ENCODE measurements around the gene GNB5.

The GNB5 gene

GRCh38 chr15:52204657-52205056 lies 13.5 kb upstream of the GNB5 start:
- H3K9ac ChIP-seq (ENCODE audit: low read length) = no peak overlapping the region
- no peaks in the 10 kb centered on the region for H3K9me3 ChIP-seq (ENCODE audit: control insufficient read depth, low read length)
- H4K8ac ChIP-seq (ENCODE audit: low read length) = no peak overlapping the region
- H2BK15ac ChIP-seq (ENCODE audit: low read depth, poor library complexity, severe bottlenecking) = no peak overlapping the region
- no peak overlapping the region for H2AFZ ChIP-seq (ENCODE audit: low read depth, low read length)
- H3K27me3 ChIP-seq (ENCODE audit: control insufficient read depth in 1 of 2, insufficient read depth in 1 of 2, low read length in 2 of 2) = no peaks in the 10 kb centered on the region
- no peak overlapping the region for H3K4me3 ChIP-seq (ENCODE audit: insufficient read depth in 1 of 2, low read depth in 1 of 2, low read length in 2 of 2)
- no peak overlapping the region for H3K4ac ChIP-seq (ENCODE audit: low read depth in 1 of 2, low read length in 2 of 2)
- no peak overlapping the region for H3K4me2 ChIP-seq (ENCODE audit: low read length, poor library complexity, severe bottlenecking)
- H3K79me1 ChIP-seq (replicated peaks; ENCODE audit: low read length, poor library complexity, severe bottlenecking) = no peaks in the 10 kb centered on the region
- 96% methylated on average over 20 of the region's 20 CpGs for WGBS
- no peak overlapping the region for H2BK12ac ChIP-seq (ENCODE audit: low read length in 2 of 2)
- H3K18ac ChIP-seq (ENCODE audit: low read depth in 1 of 2, low read length in 2 of 2) = no peak overlapping the region
- H3K27ac ChIP-seq (ENCODE audit: low read length, poor library complexity, severe bottlenecking) = no peak overlapping the region
- no peak overlapping the region for H3K14ac ChIP-seq (ENCODE audit: low read length in 2 of 2)
- no peak overlapping the region for H2BK5ac ChIP-seq (ENCODE audit: low read depth, low read length, poor library complexity, severe bottlenecking)
- H2BK120ac ChIP-seq (ENCODE audit: low read depth, low read length) = no peak overlapping the region
- H3K23ac ChIP-seq (ENCODE audit: low read length in 2 of 2) = no peak overlapping the region
- H3K4me1 ChIP-seq (ENCODE audit: control insufficient read depth, insufficient read depth, low read depth, low read length) = no peaks in the 10 kb centered on the region
- DNase-seq = no peak
- H3K36me3 ChIP-seq (ENCODE audit: control insufficient read depth in 1 of 2, insufficient read depth in 2 of 2, low read depth in 1 of 2, low read length in 2 of 2) = peaks cover 0 to 7% of the 10 kb centered on the region in 2 experiments
- H2AK5ac ChIP-seq (ENCODE audit: low read length, severe bottlenecking) = no peak overlapping the region
- no peak overlapping the region for H4K91ac ChIP-seq (ENCODE audit: low read length)

- Histone ChIP-seq H3K36me3 (ENCODE audit: control insufficient read depth in 1 of 2, insufficient read depth in 2 of 2, low read depth in 1 of 2, low read length in 2 of 2) (peaks cover 0 to 7% of the 10 kb centered on the region in 2 experiments), H3K23ac (ENCODE audit: low read length in 2 of 2) (no peak overlapping the region), H3K9ac (ENCODE audit: low read length) (no peak overlapping the region), H3K4me3 (ENCODE audit: insufficient read depth in 1 of 2, low read depth in 1 of 2, low read length in 2 of 2) (no peak overlapping the region), H3K4me2 (ENCODE audit: low read length, poor library complexity, severe bottlenecking) (no peak overlapping the region), H4K8ac (ENCODE audit: low read length) (no peak overlapping the region), H4K91ac (ENCODE audit: low read length) (no peak overlapping the region), H2BK12ac (ENCODE audit: low read length in 2 of 2) (no peak overlapping the region), H3K27ac (ENCODE audit: low read length, poor library complexity, severe bottlenecking) (no peak overlapping the region), H3K27me3 (ENCODE audit: control insufficient read depth in 1 of 2, insufficient read depth in 1 of 2, low read length in 2 of 2) (no peaks in the 10 kb centered on the region), H2BK5ac (ENCODE audit: low read depth, low read length, poor library complexity, severe bottlenecking) (no peak overlapping the region), H2BK120ac (ENCODE audit: low read depth, low read length) (no peak overlapping the region), H2AFZ (ENCODE audit: low read depth, low read length) (no peak overlapping the region), H3K79me1 (replicated peaks; ENCODE audit: low read length, poor library complexity, severe bottlenecking) (no peaks in the 10 kb centered on the region), H2AK5ac (ENCODE audit: low read length, severe bottlenecking) (no peak overlapping the region), H3K9me3 (ENCODE audit: control insufficient read depth, low read length) (no peaks in the 10 kb centered on the region), H3K4me1 (ENCODE audit: control insufficient read depth, insufficient read depth, low read depth, low read length) (no peaks in the 10 kb centered on the region), H3K14ac (ENCODE audit: low read length in 2 of 2) (no peak overlapping the region), H3K4ac (ENCODE audit: low read depth in 1 of 2, low read length in 2 of 2) (no peak overlapping the region), H3K18ac (ENCODE audit: low read depth in 1 of 2, low read length in 2 of 2) (no peak overlapping the region), H2BK15ac (ENCODE audit: low read depth, poor library complexity, severe bottlenecking) (no peak overlapping the region)
- no CpG with 5 or more reads among the region's 1 CpG for whole genome bisulfite sequencing
- no peak for DNase-seq
Observed at GRCh38 chr15:52200831-52201365, 9.7 kb upstream of the GNB5 start.

GRCh38 chr15:52199271-52199670 lies 8.1 kb upstream of the GNB5 start:
- no peak for DNase-seq
- 96% methylated on average over 2 of the region's 2 CpGs for WGBS

GRCh38 chr15:52196891-52197290 lies 5.7 kb upstream of the GNB5 start:
- Histone ChIP-seq H3K27me3 (ENCODE audit: control insufficient read depth in 1 of 2, insufficient read depth in 1 of 2, low read length in 2 of 2) (no peaks in the 10 kb centered on the region), H3K9ac (ENCODE audit: low read length) (no peak overlapping the region), H3K4ac (ENCODE audit: low read depth in 1 of 2, low read length in 2 of 2) (no peak overlapping the region), H3K9me3 (ENCODE audit: control insufficient read depth, low read length) (no peaks in the 10 kb centered on the region), H2AK5ac (ENCODE audit: low read length, severe bottlenecking) (no peak overlapping the region), H3K27ac (ENCODE audit: low read length, poor library complexity, severe bottlenecking) (no peak overlapping the region), H2BK15ac (ENCODE audit: low read depth, poor library complexity, severe bottlenecking) (no peak overlapping the region), H3K14ac (ENCODE audit: low read length in 2 of 2) (no peak overlapping the region), H2BK120ac (ENCODE audit: low read depth, low read length) (no peak overlapping the region), H2BK5ac (ENCODE audit: low read depth, low read length, poor library complexity, severe bottlenecking) (no peak overlapping the region), H3K18ac (ENCODE audit: low read depth in 1 of 2, low read length in 2 of 2) (no peak overlapping the region), H4K91ac (ENCODE audit: low read length) (no peak overlapping the region), H3K4me2 (ENCODE audit: low read length, poor library complexity, severe bottlenecking) (no peak overlapping the region), H3K4me1 (ENCODE audit: control insufficient read depth, insufficient read depth, low read depth, low read length) (no peaks in the 10 kb centered on the region), H3K79me1 (replicated peaks; ENCODE audit: low read length, poor library complexity, severe bottlenecking) (no peaks in the 10 kb centered on the region), H3K4me3 (ENCODE audit: insufficient read depth in 1 of 2, low read depth in 1 of 2, low read length in 2 of 2) (no peak overlapping the region), H3K23ac (ENCODE audit: low read length in 2 of 2) (no peak overlapping the region), H4K8ac (ENCODE audit: low read length) (no peak overlapping the region), H3K36me3 (ENCODE audit: control insufficient read depth in 1 of 2, insufficient read depth in 2 of 2, low read depth in 1 of 2, low read length in 2 of 2) (no peaks in the 10 kb centered on the region), H2AFZ (ENCODE audit: low read depth, low read length) (no peak overlapping the region), H2BK12ac (ENCODE audit: low read length in 2 of 2) (no peak overlapping the region)
- no peak for DNase-seq
- WGBS = 82% methylated on average over 3 of the region's 3 CpGs

More at GRCh38 chr15:52199271-52199670, 8.1 kb upstream of the GNB5 start:
- Histone ChIP-seq H2BK5ac (ENCODE audit: low read depth, low read length, poor library complexity, severe bottlenecking) (no peak overlapping the region), H3K4me3 (ENCODE audit: insufficient read depth in 1 of 2, low read depth in 1 of 2, low read length in 2 of 2) (no peak overlapping the region), H4K8ac (ENCODE audit: low read length) (no peak overlapping the region), H4K91ac (ENCODE audit: low read length) (no peak overlapping the region), H2AFZ (ENCODE audit: low read depth, low read length) (no peak overlapping the region), H3K4me2 (ENCODE audit: low read length, poor library complexity, severe bottlenecking) (no peak overlapping the region), H3K36me3 (ENCODE audit: control insufficient read depth in 1 of 2, insufficient read depth in 2 of 2, low read depth in 1 of 2, low read length in 2 of 2) (no peaks in the 10 kb centered on the region), H3K27me3 (ENCODE audit: control insufficient read depth in 1 of 2, insufficient read depth in 1 of 2, low read length in 2 of 2) (no peaks in the 10 kb centered on the region), H3K9ac (ENCODE audit: low read length) (no peak overlapping the region), H3K27ac (ENCODE audit: low read length, poor library complexity, severe bottlenecking) (no peak overlapping the region), H3K18ac (ENCODE audit: low read depth in 1 of 2, low read length in 2 of 2) (no peak overlapping the region), H3K4ac (ENCODE audit: low read depth in 1 of 2, low read length in 2 of 2) (no peak overlapping the region), H3K23ac (ENCODE audit: low read length in 2 of 2) (no peak overlapping the region), H3K4me1 (ENCODE audit: control insufficient read depth, insufficient read depth, low read depth, low read length) (no peaks in the 10 kb centered on the region), H2BK120ac (ENCODE audit: low read depth, low read length) (no peak overlapping the region), H3K79me1 (replicated peaks; ENCODE audit: low read length, poor library complexity, severe bottlenecking) (no peaks in the 10 kb centered on the region), H2AK5ac (ENCODE audit: low read length, severe bottlenecking) (no peak overlapping the region), H3K9me3 (ENCODE audit: control insufficient read depth, low read length) (no peaks in the 10 kb centered on the region), H2BK15ac (ENCODE audit: low read depth, poor library complexity, severe bottlenecking) (no peak overlapping the region), H2BK12ac (ENCODE audit: low read length in 2 of 2) (no peak overlapping the region), H3K14ac (ENCODE audit: low read length in 2 of 2) (no peak overlapping the region)
